Measurements from ENCODE around the gene BPIFB6. TPM values are rescaled to one million over a fixed set of nuclear protein-coding genes. Genes with fewer than 3 reads are reported as not detected.

BPIFB6 gene, protein sequence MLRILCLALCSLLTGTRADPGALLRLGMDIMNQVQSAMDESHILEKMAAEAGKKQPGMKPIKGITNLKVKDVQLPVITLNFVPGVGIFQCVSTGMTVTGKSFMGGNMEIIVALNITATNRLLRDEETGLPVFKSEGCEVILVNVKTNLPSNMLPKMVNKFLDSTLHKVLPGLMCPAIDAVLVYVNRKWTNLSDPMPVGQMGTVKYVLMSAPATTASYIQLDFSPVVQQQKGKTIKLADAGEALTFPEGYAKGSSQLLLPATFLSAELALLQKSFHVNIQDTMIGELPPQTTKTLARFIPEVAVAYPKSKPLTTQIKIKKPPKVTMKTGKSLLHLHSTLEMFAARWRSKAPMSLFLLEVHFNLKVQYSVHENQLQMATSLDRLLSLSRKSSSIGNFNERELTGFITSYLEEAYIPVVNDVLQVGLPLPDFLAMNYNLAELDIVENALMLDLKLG
- not detected in 2 replicates for total RNA-seq (2012; rRNA removed)

DNA sequence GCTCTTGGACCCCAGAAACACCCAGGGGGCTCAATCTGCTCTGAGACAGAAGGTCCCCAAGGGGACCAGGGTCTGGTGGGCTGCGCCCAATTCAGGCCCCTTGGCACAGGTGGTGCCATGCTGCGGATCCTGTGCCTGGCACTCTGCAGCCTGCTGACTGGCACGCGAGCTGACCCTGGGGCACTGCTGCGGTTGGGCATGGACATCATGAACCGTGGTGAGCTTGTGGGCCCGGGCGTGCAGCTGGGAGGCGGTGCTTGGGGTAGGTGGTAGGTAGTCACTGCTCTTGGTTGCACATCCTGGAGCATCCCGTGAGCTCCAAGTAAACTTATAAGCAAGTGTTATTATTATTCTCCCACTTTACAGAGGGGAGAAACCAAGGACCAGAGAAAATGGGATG lies at the start of gene BPIFB6:
Gene BPIFB6, plus strand, starts transcription at position 118 of the 400 bp plus-strand sequence. Its CDS starts 0 bp downstream, at position 118.
- Histone ChIP-seq H3K9ac (ENCODE audit: low read depth, low read length) (no peak within 1 kb of the TSS), H3K4me3 (ENCODE audit: low read length) (no peak within 1 kb of the TSS), H3K4me2 (ENCODE audit: low read length) (no peak within 1 kb of the TSS), H3K36me3 (ENCODE audit: insufficient read depth, low read length) (no peaks in the 10 kb centered on the region), H3K27me3 (ENCODE audit: control insufficient read depth, insufficient read depth, low read length) (peaks cover 10% of the 10 kb centered on the region), H3K9me3 (replicated peaks; ENCODE audit: low read length) (no peaks in the 10 kb centered on the region), H3K4me1 (ENCODE audit: control insufficient read depth, insufficient read depth, low read length) (no peaks in the 10 kb centered on the region)

DNA sequence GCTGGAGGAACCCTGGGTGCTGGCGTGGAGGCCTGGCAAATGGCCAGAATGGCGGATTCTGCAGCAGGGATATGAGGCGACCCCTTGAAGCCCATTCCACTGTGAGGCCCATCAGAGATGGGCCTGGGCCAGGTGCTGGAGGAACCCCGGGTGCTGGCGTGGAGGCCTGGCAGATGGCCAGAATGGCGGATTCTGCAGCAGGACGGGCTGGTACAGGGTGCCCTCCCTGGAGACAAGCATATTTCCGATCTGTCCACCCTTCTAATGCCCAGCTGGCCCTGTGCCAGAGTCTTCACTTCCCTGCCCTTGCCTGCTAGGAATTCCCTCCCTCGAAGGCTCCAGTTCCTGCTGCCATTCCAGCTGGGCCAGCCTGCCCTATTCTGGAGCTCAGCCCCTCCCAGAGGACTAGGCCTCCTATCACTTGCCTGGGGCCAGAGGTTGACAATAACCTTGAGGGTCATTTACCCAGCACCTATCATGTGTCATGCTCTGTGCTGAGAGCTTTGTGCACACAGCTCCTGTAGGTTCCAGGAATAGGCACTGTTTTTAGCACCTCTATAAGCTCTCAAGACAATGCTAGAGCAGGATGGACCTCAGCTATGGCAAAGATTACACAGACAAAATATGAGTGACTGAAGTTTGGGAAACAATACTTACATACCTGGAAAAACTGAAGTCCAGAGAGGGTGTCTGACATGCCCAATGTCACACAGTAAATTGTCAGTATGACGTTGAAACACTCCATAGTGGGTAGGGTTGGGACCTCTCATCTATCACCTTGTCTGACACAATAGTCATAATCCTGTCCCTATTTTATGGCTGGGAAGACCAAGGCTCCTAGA lies 48.6 kb upstream of the BPIFB6 start:
- Histone ChIP-seq H3K4me2 (ENCODE audit: low read length) (no peak overlapping the region), H3K36me3 (ENCODE audit: insufficient read depth, low read length) (no peaks in the 10 kb centered on the region), H3K4me1 (ENCODE audit: control insufficient read depth, insufficient read depth, low read length) (no peaks in the 10 kb centered on the region), H3K9ac (ENCODE audit: low read depth, low read length) (no peak overlapping the region), H3K4me3 (ENCODE audit: low read length) (no peak overlapping the region), H3K9me3 (replicated peaks; ENCODE audit: low read length) (no peaks in the 10 kb centered on the region), H3K27me3 (ENCODE audit: control insufficient read depth, insufficient read depth, low read length) (peaks cover 31% of the 10 kb centered on the region)

DNA sequence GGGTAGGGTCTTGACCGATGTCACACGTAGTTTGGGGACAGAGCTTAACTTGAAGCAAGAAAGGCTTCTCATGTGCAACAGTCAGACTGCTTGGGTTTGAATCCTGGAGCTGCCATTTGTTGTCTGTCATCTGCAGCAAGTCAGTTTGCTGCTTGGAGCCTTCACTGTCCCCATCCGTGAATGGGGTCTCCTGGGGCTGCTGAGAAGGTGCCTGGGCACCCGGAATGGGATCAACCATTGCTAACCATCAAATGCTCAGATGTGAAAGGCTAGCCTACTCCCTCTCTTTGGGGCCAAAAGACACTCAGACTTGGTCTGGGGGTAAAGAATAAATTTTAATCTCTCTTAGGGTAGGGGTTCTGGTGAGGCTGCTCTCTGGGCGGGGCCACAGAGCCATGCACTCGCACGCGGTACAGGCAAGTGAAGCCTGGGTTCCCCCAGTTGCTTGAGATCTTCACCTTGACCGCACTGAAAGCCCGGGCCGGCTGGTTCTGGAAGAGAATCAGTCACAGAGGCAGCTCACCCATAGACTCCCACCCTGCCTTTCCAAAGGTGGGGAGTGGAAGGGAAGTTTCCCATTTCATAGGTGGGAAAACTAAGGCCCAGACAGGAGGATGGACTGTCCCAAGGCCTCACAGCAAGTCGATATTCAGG lies 47.9 kb upstream of the BPIFB6 start:
- Histone ChIP-seq H3K4me3 (ENCODE audit: low read length) (no peak overlapping the region), H3K36me3 (ENCODE audit: insufficient read depth, low read length) (no peaks in the 10 kb centered on the region), H3K9ac (ENCODE audit: low read depth, low read length) (no peak overlapping the region), H3K4me1 (ENCODE audit: control insufficient read depth, insufficient read depth, low read length) (no peaks in the 10 kb centered on the region), H3K4me2 (ENCODE audit: low read length) (no peak overlapping the region), H3K9me3 (replicated peaks; ENCODE audit: low read length) (no peaks in the 10 kb centered on the region), H3K27me3 (ENCODE audit: control insufficient read depth, insufficient read depth, low read length) (peaks cover 26% of the 10 kb centered on the region)

DNA sequence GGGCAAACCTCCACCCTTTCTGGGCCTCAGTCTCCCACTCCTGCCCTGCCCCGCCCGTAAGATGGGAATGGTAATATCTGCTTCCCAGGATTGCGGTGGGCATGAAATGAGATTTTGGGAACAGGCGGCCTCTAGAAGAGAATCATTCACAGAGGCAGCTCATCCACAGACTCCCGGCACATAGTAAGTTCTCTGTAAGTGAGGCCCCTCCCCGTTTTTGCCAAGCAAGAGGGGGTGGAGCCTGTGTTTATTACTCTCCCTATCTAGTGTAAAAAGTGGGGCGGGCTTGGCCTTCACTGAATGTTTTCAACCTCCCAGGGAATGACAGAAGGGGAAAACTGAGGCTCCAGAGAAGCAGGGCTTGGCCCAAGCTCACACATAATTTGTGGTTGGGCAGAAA lies 47.3 kb upstream of the BPIFB6 start:
- no peak overlapping the region for H3K9ac ChIP-seq (ENCODE audit: low read depth, low read length)
- peaks cover 20% of the 10 kb centered on the region for H3K27me3 ChIP-seq (ENCODE audit: control insufficient read depth, insufficient read depth, low read length)

DNA sequence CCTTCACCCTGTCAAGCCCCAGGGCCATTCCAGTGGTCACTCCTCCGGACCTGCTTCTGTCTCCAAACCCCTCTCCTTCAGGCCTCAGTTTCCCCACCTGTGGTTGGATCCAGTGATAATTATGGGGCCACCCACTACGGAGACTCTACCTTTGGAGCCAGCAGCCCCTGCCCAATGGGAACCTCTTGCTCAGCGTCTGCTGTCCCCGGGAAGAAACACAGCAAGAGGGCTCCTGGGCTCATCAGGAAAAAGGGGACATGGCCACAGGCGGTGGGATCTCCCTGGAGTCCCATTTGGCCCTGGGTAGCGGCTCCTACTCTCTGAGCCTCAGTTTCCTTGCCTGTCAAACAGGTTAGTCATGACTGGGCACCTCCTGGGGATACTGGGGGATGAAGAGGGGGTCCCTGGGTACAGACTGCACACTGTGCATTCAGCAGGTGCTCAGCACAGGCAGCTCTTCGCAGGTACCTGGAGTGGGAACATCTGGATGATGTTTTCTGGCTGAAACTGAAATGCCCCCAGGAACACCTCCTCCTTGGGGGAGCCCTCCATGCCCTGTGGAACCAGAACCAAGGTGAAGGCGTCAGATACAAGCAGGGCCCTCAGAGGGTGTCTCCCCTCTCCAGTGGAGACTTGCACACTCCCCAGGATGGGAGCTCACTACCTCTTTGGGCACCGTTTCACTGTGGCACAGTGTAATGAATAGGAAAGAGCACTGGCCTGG lies 46.7 kb upstream of the BPIFB6 start:
- Histone ChIP-seq H3K4me2 (ENCODE audit: low read length) (no peak overlapping the region), H3K27me3 (ENCODE audit: control insufficient read depth, insufficient read depth, low read length) (peaks cover 14% of the 10 kb centered on the region), H3K4me1 (ENCODE audit: control insufficient read depth, insufficient read depth, low read length) (no peaks in the 10 kb centered on the region), H3K4me3 (ENCODE audit: low read length) (no peak overlapping the region), H3K36me3 (ENCODE audit: insufficient read depth, low read length) (no peaks in the 10 kb centered on the region), H3K9me3 (replicated peaks; ENCODE audit: low read length) (no peaks in the 10 kb centered on the region), H3K9ac (ENCODE audit: low read depth, low read length) (no peak overlapping the region)

More for the DNA sequence above, 47.3 kb upstream of the BPIFB6 start:
- H3K4me1 ChIP-seq (ENCODE audit: control insufficient read depth, insufficient read depth, low read length), result no peaks in the 10 kb centered on the region
- no peaks in the 10 kb centered on the region for H3K36me3 ChIP-seq (ENCODE audit: insufficient read depth, low read length)
- H3K9me3 ChIP-seq (replicated peaks; ENCODE audit: low read length), result no peaks in the 10 kb centered on the region
- no peak overlapping the region for H3K4me2 ChIP-seq (ENCODE audit: low read length)
- no peak overlapping the region for H3K4me3 ChIP-seq (ENCODE audit: low read length)

DNA sequence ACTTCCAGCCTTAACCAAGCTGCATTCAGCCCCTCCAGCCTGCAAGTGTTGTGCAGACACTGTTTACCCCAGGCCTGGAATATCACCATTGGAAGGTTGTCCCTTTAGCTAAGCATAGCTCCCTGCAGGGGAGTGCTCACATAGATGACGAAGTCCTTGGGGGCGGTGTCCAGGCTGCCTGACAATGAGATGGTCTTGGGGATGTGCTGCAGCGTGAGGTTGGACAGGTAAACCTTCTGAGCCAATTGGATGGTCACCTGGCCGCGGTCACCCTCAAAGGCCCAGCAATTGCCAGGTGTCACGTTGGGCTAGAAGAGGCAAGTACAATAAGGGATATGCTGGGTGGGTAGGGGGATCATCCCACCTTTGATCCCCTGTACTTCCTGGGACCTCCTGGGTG lies 45.9 kb upstream of the BPIFB6 start:
- Histone ChIP-seq H3K4me3 (ENCODE audit: low read length) (no peak overlapping the region), H3K36me3 (ENCODE audit: insufficient read depth, low read length) (no peaks in the 10 kb centered on the region), H3K27me3 (ENCODE audit: control insufficient read depth, insufficient read depth, low read length) (peaks cover 13% of the 10 kb centered on the region), H3K4me2 (ENCODE audit: low read length) (no peak overlapping the region), H3K9ac (ENCODE audit: low read depth, low read length) (no peak overlapping the region), H3K4me1 (ENCODE audit: control insufficient read depth, insufficient read depth, low read length) (no peaks in the 10 kb centered on the region), H3K9me3 (replicated peaks; ENCODE audit: low read length) (no peaks in the 10 kb centered on the region)

DNA sequence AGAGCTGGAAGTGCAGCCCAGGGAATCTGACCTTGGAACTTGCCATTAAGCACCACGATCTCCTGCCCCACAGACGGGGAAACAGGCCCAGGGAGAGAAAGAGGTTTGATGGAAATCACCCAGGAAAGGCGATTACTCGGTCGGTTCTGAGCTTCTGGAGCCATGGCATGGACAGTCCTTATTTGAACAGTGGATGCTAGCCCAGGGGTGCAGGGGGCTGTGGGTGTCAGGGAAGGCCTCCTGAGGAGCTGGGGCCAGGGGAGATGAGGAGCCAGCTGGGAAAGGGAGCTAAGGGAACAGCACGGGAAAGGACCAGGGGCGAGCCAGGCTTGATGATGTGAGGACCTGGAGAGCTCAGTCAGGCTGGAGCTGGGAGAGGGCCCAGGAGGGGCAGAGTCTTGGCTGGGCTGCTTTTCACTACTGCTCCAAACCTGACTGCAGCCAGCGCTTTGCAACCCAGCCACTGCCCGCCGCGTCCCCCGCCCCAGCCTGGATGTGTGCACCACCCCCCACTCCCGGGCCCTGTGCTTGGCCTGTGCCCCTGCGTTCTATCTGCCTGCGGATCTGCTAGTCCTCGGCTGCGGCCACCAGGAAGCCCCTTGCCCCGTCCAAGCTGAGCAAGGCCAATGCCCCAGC lies 45.0 kb upstream of the BPIFB6 start:
- Histone ChIP-seq H3K4me1 (ENCODE audit: control insufficient read depth, insufficient read depth, low read length) (no peaks in the 10 kb centered on the region), H3K36me3 (ENCODE audit: insufficient read depth, low read length) (no peaks in the 10 kb centered on the region), H3K9me3 (replicated peaks; ENCODE audit: low read length) (no peaks in the 10 kb centered on the region), H3K27me3 (ENCODE audit: control insufficient read depth, insufficient read depth, low read length) (peaks cover 12% of the 10 kb centered on the region), H3K4me3 (ENCODE audit: low read length) (no peak overlapping the region), H3K4me2 (ENCODE audit: low read length) (no peak overlapping the region), H3K9ac (ENCODE audit: low read depth, low read length) (no peak overlapping the region)

DNA sequence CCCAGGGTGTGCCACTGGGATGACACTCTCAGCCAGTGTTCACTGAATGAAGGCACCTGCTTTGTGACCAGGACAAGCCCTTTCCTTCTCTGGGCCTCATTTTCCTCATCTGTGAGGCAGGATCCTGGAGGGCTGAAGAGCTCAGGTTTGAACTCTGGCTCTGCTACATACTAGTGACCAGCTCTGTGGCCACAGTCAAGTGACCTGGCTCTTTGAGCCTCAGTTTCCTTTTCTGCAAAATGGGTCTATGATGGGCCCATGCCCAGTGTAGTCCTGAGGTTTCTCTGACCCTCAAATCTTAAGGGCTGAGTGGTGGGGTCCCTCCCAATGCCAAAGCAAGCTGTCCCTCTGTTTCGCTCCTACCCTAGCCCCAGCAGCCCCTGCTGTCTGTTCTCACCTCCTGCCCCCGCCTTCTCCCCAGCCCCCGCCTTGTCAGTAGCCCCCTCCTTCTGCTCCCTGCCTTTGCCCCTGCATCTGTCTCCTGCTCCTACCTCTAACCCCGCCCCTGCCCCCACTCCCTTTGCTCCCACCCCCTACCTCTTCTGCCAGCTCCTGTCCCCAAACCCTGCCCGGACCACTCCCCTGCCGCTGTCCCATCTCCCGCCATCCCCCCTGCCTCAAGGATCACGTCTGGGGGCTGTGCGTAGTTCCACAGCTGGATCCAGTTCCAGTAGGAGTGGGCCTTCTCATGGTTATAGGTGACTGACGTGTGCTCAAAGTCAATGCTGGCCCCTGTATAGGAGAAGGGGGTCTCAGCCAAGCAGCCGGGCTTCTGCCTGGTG lies 44.2 kb upstream of the BPIFB6 start:
- Histone ChIP-seq H3K36me3 (ENCODE audit: insufficient read depth, low read length) (no peaks in the 10 kb centered on the region), H3K4me3 (ENCODE audit: low read length) (no peak overlapping the region), H3K9me3 (replicated peaks; ENCODE audit: low read length) (no peaks in the 10 kb centered on the region), H3K4me2 (ENCODE audit: low read length) (no peak overlapping the region), H3K4me1 (ENCODE audit: control insufficient read depth, insufficient read depth, low read length) (no peaks in the 10 kb centered on the region), H3K27me3 (ENCODE audit: control insufficient read depth, insufficient read depth, low read length) (peaks cover 12% of the 10 kb centered on the region), H3K9ac (ENCODE audit: low read depth, low read length) (no peak overlapping the region)

DNA sequence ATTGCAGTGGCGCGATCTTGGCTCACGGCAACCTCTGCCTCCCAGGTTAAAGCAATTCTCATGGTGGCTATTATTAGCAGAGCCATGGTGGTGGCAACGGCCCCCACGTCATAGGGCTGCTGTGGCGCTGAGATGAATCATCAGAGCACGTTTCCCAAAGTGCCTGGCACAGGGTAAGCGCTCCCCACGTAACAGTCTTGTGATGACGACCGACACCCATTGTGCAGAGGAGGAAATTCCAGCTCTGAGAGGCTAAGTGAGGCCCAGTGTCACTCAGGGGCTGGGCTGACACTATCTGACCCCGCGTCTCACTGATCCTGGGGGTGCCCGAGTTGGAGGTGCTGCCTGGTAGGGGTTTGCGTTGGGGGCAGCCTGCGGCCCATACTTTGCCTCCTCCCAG lies 43.4 kb upstream of the BPIFB6 start:
- H3K4me3 ChIP-seq (ENCODE audit: low read length), result no peak overlapping the region

More for the DNA sequence above, 43.4 kb upstream of the BPIFB6 start:
- Histone ChIP-seq H3K9ac (ENCODE audit: low read depth, low read length) (no peak overlapping the region), H3K4me1 (ENCODE audit: control insufficient read depth, insufficient read depth, low read length) (no peaks in the 10 kb centered on the region), H3K36me3 (ENCODE audit: insufficient read depth, low read length) (no peaks in the 10 kb centered on the region), H3K4me2 (ENCODE audit: low read length) (no peak overlapping the region), H3K9me3 (replicated peaks; ENCODE audit: low read length) (no peaks in the 10 kb centered on the region), H3K27me3 (ENCODE audit: control insufficient read depth, insufficient read depth, low read length) (peaks cover 18% of the 10 kb centered on the region)

Data from skeletal muscle satellite cell (primary cell).